Kasumi-1 (cell line): ENCODE measurements around the gene CASK.
A peak's percentile ranks its signal among the peaks of the same experiment; 100 is the strongest.

Experiments used
- DNase-seq, 2 experiments: peaks; one replicate each; lab custom pipeline; 2025; lab: John Stamatoyannopoulos, UW

The CASK gene

GRCh38 chrX:41913476-41913875 is 9.9 kb downstream of the CASK start:
- no peak for DNase-seq

DNA sequence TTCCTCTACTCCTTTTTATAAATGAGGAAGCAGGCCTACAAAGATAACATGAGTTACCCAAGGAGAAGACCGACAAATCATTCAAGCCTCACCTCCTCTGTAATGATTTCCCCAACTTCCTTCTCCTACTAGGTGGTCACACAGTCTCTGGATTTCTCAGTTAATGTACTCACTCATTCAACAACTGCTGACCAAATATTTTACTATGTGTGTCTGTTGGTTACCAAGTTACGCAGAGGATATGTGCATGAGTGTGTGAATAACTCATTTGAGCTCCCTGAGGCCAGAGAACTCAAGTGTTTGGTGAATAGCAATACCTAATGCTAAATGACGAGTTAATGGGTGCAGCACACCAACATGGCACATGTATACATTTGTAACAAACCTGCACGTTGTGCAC is 10.4 kb downstream of the CASK start:
- DNase-seq = no peak

DNA sequence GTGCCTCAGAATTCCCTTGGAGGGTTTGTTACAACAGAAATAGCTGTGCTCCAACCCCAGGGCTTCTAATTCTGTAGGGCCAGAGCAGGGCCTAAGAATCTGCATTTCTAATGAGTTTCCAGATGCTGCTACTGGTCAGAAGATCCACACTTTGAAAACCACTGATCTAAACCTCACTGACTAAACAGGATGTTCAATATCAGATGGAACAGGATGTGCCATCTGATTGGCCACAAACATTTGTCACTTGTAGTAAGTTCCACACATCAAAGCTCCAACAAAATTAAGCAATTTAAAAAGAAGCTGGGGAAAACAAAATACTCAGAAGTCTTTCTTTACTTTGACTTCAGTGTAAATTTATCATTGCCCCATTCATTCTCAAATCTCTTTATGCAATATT is 14.3 kb downstream of the CASK start:
- no peak for DNase-seq

GRCh38 chrX:41906515-41907187 is 16.7 kb downstream of the CASK start:
- no peak for DNase-seq

- DNase-seq = no peak
These were observed 19.8 kb downstream of the CASK start for GRCh38 chrX:41903544-41903943.

DNA sequence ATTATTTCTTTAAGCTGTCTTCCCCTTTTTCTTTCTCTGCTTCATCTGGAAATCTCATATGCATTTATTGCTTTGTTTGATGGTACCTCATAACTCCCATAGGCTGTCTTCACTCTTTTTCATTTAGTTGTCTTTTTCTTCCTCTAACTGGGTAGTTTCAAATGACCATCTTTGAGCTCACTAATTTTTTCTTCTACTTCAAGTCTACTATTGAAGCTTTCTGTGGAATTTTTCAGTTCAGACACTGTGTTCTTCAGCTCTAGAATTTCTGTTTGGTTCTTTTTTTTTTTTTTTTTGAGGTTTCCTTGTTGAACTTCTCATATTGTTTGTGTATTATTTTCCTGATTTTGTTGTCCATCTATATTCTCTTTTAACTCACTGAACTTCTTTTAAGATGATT is 23.0 kb downstream of the CASK start:
- no peak for DNase-seq

DNA sequence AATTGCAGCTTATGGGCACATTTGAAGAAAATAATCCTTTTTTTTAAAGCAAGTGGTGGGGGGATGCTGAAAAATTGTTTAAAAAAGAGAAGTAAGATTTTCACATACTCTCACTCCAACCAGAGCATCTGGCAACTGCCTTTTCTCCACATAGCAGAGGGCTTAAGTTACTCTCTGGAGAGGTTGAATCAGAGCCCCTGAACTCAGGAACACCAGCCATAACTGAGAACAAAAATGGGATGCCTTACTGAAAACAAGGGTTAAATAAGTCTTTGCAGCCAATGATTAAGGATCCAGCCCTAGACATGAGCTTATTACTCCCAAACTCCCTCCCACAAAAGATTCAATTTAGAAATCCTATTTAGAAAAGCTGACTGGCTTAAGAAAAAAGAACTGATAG is 27.5 kb downstream of the CASK start:
- no peak for DNase-seq

- no peak for DNase-seq
These were observed 33.3 kb downstream of the CASK start for GRCh38 chrX:41890026-41890423.

DNA sequence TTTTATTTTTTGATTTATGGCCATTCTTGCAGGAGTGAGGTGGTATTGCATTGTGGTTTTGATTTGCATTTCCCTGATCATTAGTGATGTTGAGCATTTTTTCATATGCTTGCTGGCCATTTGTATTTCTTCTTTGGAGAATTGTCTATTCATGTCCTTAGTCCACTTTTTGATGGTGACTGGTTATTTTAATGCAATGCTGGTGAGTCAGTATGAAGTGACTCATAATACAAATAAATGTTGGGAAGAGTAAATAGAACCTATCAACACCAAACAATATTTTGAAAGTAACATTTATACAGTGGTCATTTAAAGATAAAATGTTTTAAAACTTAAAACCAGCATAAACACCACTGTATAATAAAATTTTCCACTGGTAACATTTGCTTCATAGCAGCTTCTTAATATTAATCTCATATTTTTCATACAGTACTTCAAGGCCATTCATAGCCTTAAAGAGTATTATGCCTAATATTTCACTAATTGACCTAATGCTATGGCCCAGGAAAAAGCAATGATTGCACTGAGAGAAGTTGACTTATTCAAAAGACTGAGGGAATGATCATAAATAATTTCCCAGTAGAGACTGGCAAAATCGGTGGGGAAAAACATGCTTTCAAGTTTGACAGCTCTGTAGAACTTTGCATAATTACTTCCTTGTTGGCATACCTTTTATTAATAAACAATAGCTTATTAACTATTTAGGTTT is 33.9 kb downstream of the CASK start:
- DNase-seq = no peak

- DNase-seq = no peak
These were observed 35.7 kb downstream of the CASK start for GRCh38 chrX:41887691-41888090.

DNA sequence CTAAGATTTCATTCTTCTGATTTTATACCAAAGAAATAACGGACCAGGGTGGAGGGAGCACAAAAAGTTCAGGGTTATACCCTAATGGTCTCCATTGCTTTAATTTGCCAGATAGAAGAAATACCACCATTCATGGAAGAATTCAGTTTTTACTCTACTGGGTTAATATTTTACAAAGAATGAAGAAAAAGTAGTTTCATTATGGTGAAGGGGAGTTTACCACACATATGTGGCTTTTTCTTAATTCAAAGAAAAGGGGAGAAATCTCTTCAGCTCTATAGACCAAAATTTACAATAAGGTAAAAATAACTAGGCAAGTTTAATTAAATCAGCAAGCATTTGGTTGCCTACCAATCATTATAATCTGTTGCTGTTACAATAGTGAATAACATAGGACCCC is 37.6 kb downstream of the CASK start:
- DNase-seq = no peak

GRCh38 chrX:41881166-41881565 is 42.2 kb downstream of the CASK start:
- peak; percentile 30 to 36 for DNase-seq

DNA sequence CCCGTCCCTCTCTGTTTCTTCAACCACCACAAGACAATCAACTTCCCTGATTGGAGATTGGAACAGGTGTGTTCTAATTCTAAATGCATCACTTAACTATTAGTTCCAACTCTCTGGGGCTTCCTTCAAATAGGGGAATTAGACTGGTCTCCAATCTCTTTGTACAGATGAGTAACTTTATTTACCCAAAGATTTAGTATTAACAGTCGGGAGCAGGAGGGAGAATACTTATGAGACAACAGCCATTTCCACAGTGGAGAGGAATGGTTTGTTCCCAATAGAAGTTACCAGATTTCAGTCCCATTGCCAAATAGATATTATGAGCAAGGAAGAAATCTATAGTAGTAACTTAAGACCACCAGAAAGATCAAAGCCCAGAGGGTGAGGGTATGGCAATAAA is 46.2 kb downstream of the CASK start:
- DNase-seq = no peak

DNA sequence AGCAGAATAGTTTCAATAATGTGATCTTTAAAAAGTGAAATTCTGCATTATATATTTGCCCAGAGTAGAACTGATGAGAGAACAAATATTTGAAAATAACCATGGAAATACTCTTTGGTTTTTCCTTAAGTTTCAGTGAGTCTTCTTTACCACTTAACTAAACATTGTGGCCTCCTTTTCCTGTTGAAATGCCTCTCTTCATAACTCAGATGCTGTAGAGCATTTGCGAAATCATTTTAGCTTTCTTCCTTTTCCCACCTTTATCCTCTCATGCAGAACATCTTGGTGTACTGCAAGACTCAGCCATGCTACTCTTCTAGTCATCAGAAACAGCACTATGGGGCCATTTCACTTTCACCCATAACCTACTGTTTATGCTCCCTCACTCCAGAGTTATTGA is 48.2 kb downstream of the CASK start:
- no peak for DNase-seq

DNA sequence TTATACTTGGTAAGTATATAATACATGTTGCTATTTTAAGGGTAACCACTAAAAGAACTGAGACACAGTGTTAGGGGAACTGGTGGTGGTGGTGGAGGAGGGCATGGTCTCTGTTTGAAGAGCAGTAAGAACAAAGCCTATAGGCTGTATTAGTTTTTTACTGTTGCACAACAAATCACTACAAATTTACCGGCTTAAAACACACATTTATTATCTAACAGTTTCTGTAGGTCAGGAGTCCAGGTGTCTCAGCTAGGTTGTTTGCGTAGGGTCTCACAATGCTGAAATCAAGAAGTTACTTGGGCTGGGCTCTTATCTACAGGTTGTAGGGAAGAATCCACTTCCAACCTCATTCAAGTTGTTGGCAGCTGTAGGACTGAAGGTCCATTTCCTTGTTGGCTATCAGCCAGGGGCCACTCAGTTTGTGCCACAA is 52.6 kb downstream of the CASK start:
- DNase-seq = peak in 1 of 2 experiments; percentile 3

- DNase-seq = no peak
These were observed 54.9 kb downstream of the CASK start for GRCh38 chrX:41868392-41868977.

- DNase-seq = no peak
These were observed 59.8 kb downstream of the CASK start for GRCh38 chrX:41863343-41864203.

DNA sequence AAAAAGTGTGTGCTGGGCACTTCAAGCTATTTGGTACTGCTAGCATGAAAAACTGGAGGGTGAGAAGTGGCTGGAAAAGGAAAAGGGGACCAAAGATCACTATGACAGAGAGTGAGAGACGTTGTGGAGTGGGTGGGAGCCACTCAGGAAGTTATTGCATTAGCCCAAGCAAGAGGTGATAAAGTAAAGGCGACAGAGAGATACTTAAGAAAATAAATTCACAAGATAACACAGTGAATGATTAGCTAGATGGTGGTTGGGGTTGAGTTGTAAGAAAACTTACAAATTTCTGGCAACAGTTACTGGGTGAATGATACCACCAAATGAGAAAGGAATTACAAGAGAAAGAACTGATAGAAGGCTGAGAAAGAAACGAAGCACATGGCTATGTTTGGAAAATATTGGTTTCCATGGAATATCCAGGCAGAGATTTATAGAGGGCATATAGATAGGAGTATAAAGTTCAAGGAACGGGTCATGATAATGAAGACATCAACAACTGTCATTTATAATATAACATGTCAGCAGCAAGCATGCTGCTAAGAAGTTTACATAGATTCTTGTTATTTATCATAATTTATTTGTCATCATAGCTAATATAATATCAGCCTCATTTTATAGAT is 60.7 kb downstream of the CASK start:
- no peak for DNase-seq

DNA sequence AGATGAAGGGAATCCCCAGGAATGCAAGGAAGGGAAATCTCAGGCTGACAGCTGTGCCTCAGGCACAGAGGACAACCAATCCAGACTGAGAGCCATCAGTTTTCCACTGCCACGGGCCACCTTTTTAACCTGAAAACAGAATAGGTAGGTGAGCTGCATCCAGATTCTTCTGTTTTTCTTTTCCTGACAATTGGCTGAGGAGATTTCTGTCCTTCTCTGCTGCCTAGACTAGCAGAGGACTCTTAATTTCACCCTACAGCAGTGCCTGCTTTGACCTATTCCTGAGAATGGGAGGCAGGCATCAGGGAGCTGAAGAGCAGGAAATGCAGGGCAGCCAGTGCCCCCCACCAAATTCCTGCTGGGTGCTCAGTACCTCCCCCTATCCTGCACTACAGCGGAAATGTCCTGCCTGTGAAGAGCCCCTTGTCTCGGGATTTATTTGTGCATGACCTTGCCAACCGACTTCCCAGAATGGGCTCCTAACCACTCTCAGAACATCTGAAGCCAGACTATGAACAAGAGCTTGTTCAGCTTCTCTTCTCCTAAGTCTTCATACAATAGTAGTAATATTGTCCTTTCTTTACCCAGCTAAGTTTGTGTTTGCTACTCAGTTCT is 65.1 kb downstream of the CASK start:
- DNase-seq = no peak

GRCh38 chrX:41857670-41858069 is 65.7 kb downstream of the CASK start:
- DNase-seq = no peak

GRCh38 chrX:41846714-41847113 is 76.6 kb downstream of the CASK start:
- no peak for DNase-seq
